Measurements from ENCODE around the gene TNPO3. TPM values are rescaled to one million over a fixed set of nuclear protein-coding genes. Genes with fewer than 3 reads are reported as not detected.
A peak's percentile ranks its signal among the peaks of the same experiment; 100 is the strongest.

Gene TNPO3
- total RNA-seq, 1 donor from 2014 or later: 50.9 TPM

- DNase-seq (ENCODE audit: low read depth): no peak
Observed at GRCh38 chr7:128940494-128941322, 114.2 kb downstream of the TNPO3 start.

- no peak for DNase-seq (ENCODE audit: low read depth)
Observed at GRCh38 chr7:128939861-128940410, 115.0 kb downstream of the TNPO3 start.

- no peak for DNase-seq (ENCODE audit: low read depth)
Observed at GRCh38 chr7:128939075-128939860, 115.6 kb downstream of the TNPO3 start.

- DNase-seq (ENCODE audit: low read depth): peak; percentile 13
Observed at GRCh38 chr7:128938544-128939074, 116.3 kb downstream of the TNPO3 start.

- peak; percentile 53 for DNase-seq (ENCODE audit: low read depth)
Observed at GRCh38 chr7:128937647-128938543, 117.0 kb downstream of the TNPO3 start, which contains the start of gene IRF5. TSS of gene IRF5 (plus strand) at chr7:128937927. CDS start at chr7:128942082, 4,155 bp downstream.

- no peak for DNase-seq (ENCODE audit: low read depth)
Observed at GRCh38 chr7:128937271-128937646, 117.7 kb downstream of the TNPO3 start.

GRCh38 chr7:128936798-128937197 is 118.1 kb downstream of the TNPO3 start:
- DNase-seq (ENCODE audit: low read depth): no peak

- no peak for DNase-seq (ENCODE audit: low read depth)
Observed at GRCh38 chr7:128935342-128935730, 119.6 kb downstream of the TNPO3 start.

- no peak for DNase-seq (ENCODE audit: low read depth)
Observed at GRCh38 chr7:128934361-128935341, 120.3 kb downstream of the TNPO3 start.

GRCh38 chr7:128933180-128933891 is 121.6 kb downstream of the TNPO3 start:
- DNase-seq (ENCODE audit: low read depth): no peak

- DNase-seq (ENCODE audit: low read depth): no peak
Observed at GRCh38 chr7:128932862-128933179, 122.1 kb downstream of the TNPO3 start.

- no peak for DNase-seq (ENCODE audit: low read depth)
Observed at GRCh38 chr7:128931965-128932861, 122.7 kb downstream of the TNPO3 start.

GRCh38 chr7:128931190-128931798 is 123.6 kb downstream of the TNPO3 start:
- DNase-seq (ENCODE audit: low read depth): no peak

GRCh38 chr7:128928882-128929788 is 125.8 kb downstream of the TNPO3 start:
- no peak for DNase-seq (ENCODE audit: low read depth)

- no peak for DNase-seq (ENCODE audit: low read depth)
Observed at GRCh38 chr7:128928159-128928813, 126.6 kb downstream of the TNPO3 start.
